Measurements from ENCODE around the gene TMEFF2. TPM values are rescaled to one million over a fixed set of nuclear protein-coding genes. Genes with fewer than 3 reads are reported as not detected.

The TMEFF2 gene
- total and polyA plus RNA-seq, 2 of the 8 experiments (the other 6 are each of a cell fraction or from before 2014, with no cell fraction given): 0.91 to 3.7 TPM

- Histone ChIP-seq H3K27me3 (replicated peaks in 1 of 4; ENCODE audit: control insufficient read depth in 3 of 4, extremely low read depth in 1 of 4, insufficient read depth in 3 of 4, low read length in 3 of 4) (no peaks in the 10 kb centered on the region), H2BK15ac (ENCODE audit: low read length) (no peak overlapping the region), H4K91ac (replicated peaks; ENCODE audit: insufficient read length, low read length) (no peak overlapping the region), H3K4me3 (ENCODE audit: extremely low read depth in 1 of 4, insufficient read depth in 2 of 4, low read depth in 3 of 4, low read length in 4 of 4) (no peak overlapping the region), H3K4ac (replicated peaks; ENCODE audit: insufficient read length, low read depth, low read length) (no peak overlapping the region), H3K9ac (replicated peaks in 1 of 4; ENCODE audit: extremely low read depth in 1 of 4, low read depth in 3 of 4, low read length in 3 of 4) (no peak overlapping the region), H4K8ac (ENCODE audit: extremely low read depth, insufficient read depth, low read length) (no peak overlapping the region), H2BK120ac (replicated peaks; ENCODE audit: low read depth, low read length) (no peak overlapping the region), H3K56ac (replicated peaks; ENCODE audit: insufficient read length, low read depth, low read length) (no peak overlapping the region), H3K14ac (ENCODE audit: insufficient read length) (no peak overlapping the region), H2BK12ac (ENCODE audit: low read depth, low read length) (no peak overlapping the region), H3K79me1 (ENCODE audit: low read depth, low read length) (no peaks in the 10 kb centered on the region), H4K20me1 (replicated peaks in 1 of 2; ENCODE audit: control insufficient read depth in 1 of 2, insufficient read depth in 2 of 2, low read length in 2 of 2) (no peaks in the 10 kb centered on the region), H3K27ac (ENCODE audit: low read depth, low read length) (no peak overlapping the region), H2BK20ac (ENCODE audit: low read length) (no peak overlapping the region), H3K4me2 (ENCODE audit: insufficient read depth in 1 of 2, low read depth in 2 of 2, low read length in 2 of 2) (no peak overlapping the region), H2AFZ (ENCODE audit: low read length) (no peak overlapping the region), H4K5ac (ENCODE audit: insufficient read length, low read depth, low read length) (no peak overlapping the region), H3K18ac (ENCODE audit: extremely low read depth, low read length) (no peak overlapping the region), H3K23me2 (ENCODE audit: low read depth, low read length) (no peaks in the 10 kb centered on the region), H3K23ac (ENCODE audit: insufficient read length) (no peak overlapping the region), H3K9me3 (ENCODE audit: insufficient read depth in 2 of 2, low read depth in 1 of 2, low read length in 1 of 2) (no peaks in the 10 kb centered on the region), H3K4me1 (replicated peaks in 1 of 4; ENCODE audit: control insufficient read depth in 3 of 4, insufficient read depth in 4 of 4, low read length in 3 of 4) (peaks cover 0 to 3% (median 1%) of the 10 kb centered on the region in 4 experiments; a peak in 1 of 7 replicates), H3K79me2 (ENCODE audit: control insufficient read depth in 1 of 2, insufficient read depth in 2 of 2, low read length in 2 of 2) (no peaks in the 10 kb centered on the region), H2BK5ac (ENCODE audit: low read depth, low read length) (no peak overlapping the region), H3K36me3 (ENCODE audit: control insufficient read depth in 2 of 4, insufficient read depth in 4 of 4, low read length in 3 of 4) (no peaks in the 10 kb centered on the region), H2AK5ac (ENCODE audit: low read depth, low read length) (no peak overlapping the region)
- ChIA-PET CTCF (ENCODE audit: partially characterized antibody) (interaction anchor here (1.3 to 2.5 kb wide), 4 partner anchors 22 to 382 kb away, joined by 3 to 14 read pairs (median 6); no protein-coding TSS in a partner anchor), POLR2A (ENCODE audit: partially characterized antibody) (no interaction called here)
- DNase-seq (ENCODE audit: low read depth in 1 of 2, low spot score in 2 of 2) (no peak), FAIRE-seq (no peak)
- 93% methylated on average over 7 of the region's 7 CpGs; no CpG with 5 or more reads in 1 of the 2 experiments for WGBS, 2 experiments (ENCODE audit: extremely low coverage in 1 of 2, insufficient coverage in 1 of 2, insufficient read length in 1 of 2, insufficient replicate concordance in 2 of 2, low coverage in 1 of 2, low lambda C conversion rate in 2 of 2, missing lambda C conversion rate in 1 of 2)
- TF ChIP-seq SAP30 (IDR thresholded peaks at IDR 0.05; ENCODE audit: insufficient read depth, insufficient replicate concordance, low read length) (no peak), TAF7 (optimal IDR thresholded peaks at IDR 0.05; ENCODE audit: borderline replicate concordance, low read depth, low read length) (no peak)
Measured at GRCh38 chr2:192140236-192140839, 54.4 kb downstream of the TMEFF2 start.

All from H1 (cell line).